ENCODE results near the gene NAALADL2. TPM values are rescaled to one million over a fixed set of nuclear protein-coding genes. Genes with fewer than 3 reads are reported as not detected.

The NAALADL2 gene
- total and polyA plus RNA-seq, 2 of the 8 experiments (the other 6 are each of a cell fraction or from before 2014, with no cell fraction given), result 0.12 to 0.22 TPM

- TF ChIP-seq CHD7 (IDR thresholded peaks at IDR 0.05; ENCODE audit: insufficient replicate concordance, low read length) (no peak), PHF8 (conservative IDR thresholded peaks at IDR 0.05; ENCODE audit: low read depth, low read length) (no peak), ZNF274 (IDR thresholded peaks at IDR 0.05; ENCODE audit: borderline replicate concordance, extremely low read depth, low read length) (no peak), ATF2 (IDR thresholded peaks at IDR 0.05; ENCODE audit: low read length) (no peak), EGR1 (IDR thresholded peaks at IDR 0.05; ENCODE audit: borderline replicate concordance, low read depth, low read length) (no peak), SP2 (IDR thresholded peaks at IDR 0.05; ENCODE audit: low read length) (no peak), MAX (IDR thresholded peaks at IDR 0.05) (no peak), YY1 (IDR thresholded peaks at IDR 0.05; ENCODE audit: low read depth, low read length) (no peak), RFX5 (IDR thresholded peaks at IDR 0.05; ENCODE audit: borderline replicate concordance, low read depth, low read length) (no peak), NANOG (IDR thresholded peaks at IDR 0.05; ENCODE audit: insufficient read depth, low read depth, low read length, poor library complexity, severe bottlenecking) (no peak)
These were observed 442.6 kb downstream of the NAALADL2 start (continued) for GRCh38 chr3:175301741-175302140.
